Panc1 (cell line): Measurements from ENCODE around the gene SEC61A2. TPM values are rescaled to one million over a fixed set of nuclear protein-coding genes. Genes with fewer than 3 reads are reported as not detected.

ENCODE experiments used
- ATAC-seq: fragments of 200-7000 bp; cut with Tn5 transposase; 2 replicates; pipeline ENCODE4 v1.9.1; 2020; ENCODE audit warnings: mild to moderate bottlenecking, moderate library complexity
- BruUV-seq: library from RNA; stranded (reverse); fragments of 400-500 nt; replicated peaks from 2 replicates; lab custom pipeline; 2021; lab: Mats Ljungman, UMichigan
- CTCF ChIA-PET: fragments of 300-600 bp; sonication (Branson Sonifier 250); formaldehyde crosslinking; loops from one replicate; lab custom pipeline; 2022; ENCODE audit warnings: antibody characterized with exemption; lab: Charles Lee
- POLR2A ChIA-PET: fragments of 300-600 bp; sonication (Branson Sonifier 250); formaldehyde crosslinking; loops from one replicate; lab custom pipeline; 2022; ENCODE audit warnings: antibody characterized with exemption; lab: Charles Lee
- DNase-seq: peaks from one replicate; pipeline ENCODE4 v3.0.0-alpha.2; 2010; ENCODE audit warnings: low read depth, low spot score
- H3K27ac ChIP-seq: 2 replicates; pipeline ENCODE4 v1.5.1; 2011; ENCODE audit warnings: mild to moderate bottlenecking, low read length, inconsistent platforms
- H3K27me3 ChIP-seq: fragments of 200-500 bp; sonication (Bioruptor generic); 2 replicates; pipeline ENCODE4 v1.6.0; 2014; ENCODE audit warnings: low read length, inconsistent platforms; ENCODE audit not compliant: control insufficient read depth, insufficient read depth
- H3K36me3 ChIP-seq: fragments of 200-500 bp; sonication (Bioruptor generic); 2 replicates; pipeline ENCODE4 v1.5.1; 2014; ENCODE audit warnings: inconsistent platforms, mild to moderate bottlenecking, low read length, moderate library complexity; ENCODE audit not compliant: control insufficient read depth, insufficient read depth
- H3K4me1 ChIP-seq: 2 replicates; pipeline ENCODE4 v1.5.1; 2011; ENCODE audit warnings: inconsistent platforms, mild to moderate bottlenecking, low read length, moderate library complexity; ENCODE audit not compliant: control insufficient read depth, insufficient read depth
- H3K4me3 ChIP-seq, 2 experiments: 2 replicates each; pipeline ENCODE4 v1.5.1; 2011 to 2012; ENCODE audit warnings: low read depth in 2 of 2, low read length in 2 of 2, mild to moderate bottlenecking in 2 of 2, inconsistent platforms in 1 of 2, moderate library complexity in 1 of 2
- H3K9me3 ChIP-seq: fragments of 200-500 bp; sonication (Bioruptor generic); 2 replicates; pipeline ENCODE4 v1.5.1; 2014; ENCODE audit warnings: low read depth, mild to moderate bottlenecking, inconsistent platforms, low read length, moderate library complexity; ENCODE audit not compliant: control insufficient read depth, insufficient read depth
- CTCF ChIP-seq: fragments of 450-650 bp; IDR thresholded peaks from 2 replicates; pipeline ENCODE4 v1.5.1; 2017; ENCODE audit warnings: mild to moderate bottlenecking
- POLR2AphosphoS5 ChIP-seq: IDR thresholded peaks from 2 replicates; pipeline ENCODE4 v1.6.1; 2012; ENCODE audit warnings: mild to moderate bottlenecking, low read depth, low read length, moderate library complexity
- REST ChIP-seq, 2 experiments: IDR thresholded peaks; 2 replicates each; pipeline ENCODE4 v1.6.1; 2011 to 2012; ENCODE audit warnings: low read depth in 2 of 2, control low read depth in 1 of 2, low read length in 1 of 2, mild to moderate bottlenecking in 1 of 2, moderate library complexity in 1 of 2; ENCODE audit not compliant: insufficient read depth in 1 of 2
- SIN3A ChIP-seq: IDR thresholded peaks from 2 replicates; pipeline ENCODE4 v1.6.1; 2012; ENCODE audit warnings: low read depth, mild to moderate bottlenecking, low read length, moderate library complexity, borderline replicate concordance; ENCODE audit not compliant: insufficient read depth
- TCF7L2 ChIP-seq: IDR thresholded peaks from 2 replicates; pipeline ENCODE4 v1.6.1; 2011; ENCODE audit warnings: mild to moderate bottlenecking, low read depth, low read length, inconsistent platforms
- in situ Hi-C: cut with HindIII; loops from 2 replicates; pipeline ENCODE4 v1.10.0; 2016; ENCODE audit warnings: low sequenced_read_pairs, low pct_unique_long_range_greater_than_20kb
- intact Hi-C: fragments of 100-400 bp; cut with micrococcal nuclease; formaldehyde crosslinking; loops from one replicate; pipeline ENCODE4 v1.10.0; 2022; ENCODE audit not compliant: unreplicated experiment
- total RNA-seq: library from RNA; stranded (reverse); gene quantifications from one replicate; pipeline ENCODE4 v1.2.1, GENCODE V29; 2021; ENCODE audit not compliant: unreplicated experiment

The SEC61A2 gene
- total RNA-seq, 1 experiment from 2014 or later, result 8.8 TPM

DNA sequence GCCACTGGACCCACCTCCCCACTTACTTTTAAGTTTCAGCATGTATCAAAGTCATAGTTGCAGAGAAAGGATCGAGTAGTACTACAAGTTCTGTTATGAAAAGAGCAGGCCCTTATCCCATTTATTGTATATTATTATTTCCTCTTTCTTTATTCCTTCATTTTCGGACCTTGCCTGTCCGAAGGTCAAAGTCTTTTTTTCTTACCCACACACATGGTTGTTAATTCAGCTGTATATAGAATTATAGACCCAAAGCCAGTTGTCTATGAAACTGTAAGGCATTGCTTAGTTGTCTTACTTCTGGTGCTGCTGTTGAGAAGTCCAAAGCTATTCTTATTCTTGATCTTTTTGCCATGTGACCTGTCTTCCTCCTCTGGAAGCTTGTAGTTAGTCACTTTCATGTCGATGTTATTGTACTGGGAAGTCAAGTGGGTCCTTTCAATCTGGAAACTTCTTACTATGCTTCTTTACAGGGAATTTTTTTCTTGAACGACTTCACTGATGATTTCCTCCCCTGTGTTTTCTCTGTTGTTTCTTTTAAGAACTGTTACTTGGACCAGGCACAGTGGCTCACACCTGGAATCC, 57.9 kb downstream of the SEC61A2 start:
- H3K36me3 ChIP-seq, result peaks cover 11% of the 10 kb centered on the region; the same call in 1 of the 2 replicates
- H3K4me3 ChIP-seq, result no peak overlapping the region
- POLR2A ChIA-PET, result no interaction called here
- TF ChIP-seq REST (IDR thresholded peaks at IDR 0.05; ENCODE audit: insufficient read depth in 1 of 2, low read depth in 2 of 2, low read length in 1 of 2), result no peak
- in situ Hi-C loops, result no loop called here
- ATAC-seq (no peak), DNase-seq (no peak)
- no TSS peak for BruUV-seq
- no peaks in the 10 kb centered on the region for H3K9me3 ChIP-seq
- no peak overlapping the region for H3K27ac ChIP-seq
- no peaks in the 10 kb centered on the region for H3K27me3 ChIP-seq
- H3K4me1 ChIP-seq, result no peaks in the 10 kb centered on the region
- intact Hi-C loops, result no loop called here
- CTCF ChIA-PET, result no interaction called here

DNA sequence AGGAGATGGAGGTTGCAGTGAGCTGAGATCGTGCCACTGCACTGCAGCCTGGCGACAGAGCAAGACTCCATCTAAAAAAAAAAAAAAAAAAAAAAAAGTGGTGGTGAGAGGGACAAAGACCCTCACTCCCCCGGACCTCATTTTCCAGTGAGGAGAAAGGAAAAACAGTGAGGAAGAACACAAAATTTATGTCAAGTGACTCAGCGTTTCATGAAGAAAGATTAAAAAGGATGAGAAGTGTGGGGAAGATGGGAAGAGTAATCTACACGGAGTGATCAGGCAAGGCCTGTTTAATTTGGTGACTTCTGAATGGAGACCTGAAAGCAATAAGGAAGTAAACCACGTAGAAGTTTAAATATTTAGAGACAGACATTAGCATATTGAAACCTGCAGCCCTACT, 59.2 kb downstream of the SEC61A2 start:
- Histone ChIP-seq H3K36me3 (peaks cover 8% of the 10 kb centered on the region; the same call in 1 of the 2 replicates), H3K4me1 (no peaks in the 10 kb centered on the region), H3K27ac (no peak overlapping the region), H3K9me3 (no peaks in the 10 kb centered on the region), H3K27me3 (no peaks in the 10 kb centered on the region), H3K4me3 (no peak overlapping the region)
- ChIA-PET POLR2A (no interaction called here), CTCF (no interaction called here)
- no peak for ATAC-seq
- intact Hi-C loops, result no loop called here
- BruUV-seq, result no TSS peak
- in situ Hi-C loops, result no loop called here
- TF ChIP-seq CTCF (no peak), TCF7L2 (no peak), POLR2AphosphoS5 (no peak), SIN3A (no peak), REST (IDR thresholded peaks at IDR 0.05; ENCODE audit: insufficient read depth in 1 of 2, low read depth in 2 of 2, low read length in 1 of 2) (no peak)
- DNase-seq, result no peak
